ENCODE data around the gene NTN5.

DNA sequence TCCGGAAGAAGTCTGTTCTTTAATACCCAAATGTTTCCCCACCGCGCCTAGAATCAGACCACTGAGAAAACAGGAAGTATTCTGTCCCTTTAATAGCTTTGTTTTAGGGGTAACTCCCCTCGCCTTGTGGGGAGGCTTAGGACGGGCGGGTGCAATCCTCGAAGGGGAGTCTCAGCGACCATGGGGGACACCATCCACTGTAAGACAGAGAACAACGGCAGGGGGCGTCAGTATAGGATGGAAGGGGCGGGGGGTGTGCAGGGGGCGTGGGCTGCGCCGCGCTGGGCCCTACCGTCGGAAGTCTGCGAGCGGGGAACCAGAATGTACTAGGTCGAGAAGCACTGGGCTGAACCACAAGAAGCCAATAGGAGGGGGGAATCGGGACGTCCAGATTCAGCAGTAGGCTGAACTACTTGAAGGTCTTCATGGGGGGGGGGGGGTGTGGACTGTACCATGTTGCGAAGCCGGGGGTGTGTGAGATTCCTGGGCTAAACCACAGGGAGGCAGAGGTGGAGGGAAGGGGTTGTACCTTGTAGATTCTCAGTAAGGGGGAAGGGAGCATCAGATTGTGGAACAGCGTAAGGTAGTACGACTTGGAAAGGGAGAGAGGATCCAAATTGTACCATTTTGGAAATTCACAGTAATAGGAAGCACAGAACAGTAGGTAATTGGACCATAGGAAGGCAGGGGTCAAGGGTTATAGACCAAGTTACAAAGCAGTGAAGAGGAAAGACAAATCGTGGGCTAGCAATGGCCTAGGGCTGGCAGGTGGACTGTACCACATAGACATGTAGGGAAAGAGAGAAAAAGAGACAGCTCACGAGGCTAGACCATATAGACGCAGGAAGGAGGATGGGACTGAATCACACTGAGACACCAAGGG is 34.6 kb downstream of the NTN5 start:
- TF ChIP-seq, protein P1, sequence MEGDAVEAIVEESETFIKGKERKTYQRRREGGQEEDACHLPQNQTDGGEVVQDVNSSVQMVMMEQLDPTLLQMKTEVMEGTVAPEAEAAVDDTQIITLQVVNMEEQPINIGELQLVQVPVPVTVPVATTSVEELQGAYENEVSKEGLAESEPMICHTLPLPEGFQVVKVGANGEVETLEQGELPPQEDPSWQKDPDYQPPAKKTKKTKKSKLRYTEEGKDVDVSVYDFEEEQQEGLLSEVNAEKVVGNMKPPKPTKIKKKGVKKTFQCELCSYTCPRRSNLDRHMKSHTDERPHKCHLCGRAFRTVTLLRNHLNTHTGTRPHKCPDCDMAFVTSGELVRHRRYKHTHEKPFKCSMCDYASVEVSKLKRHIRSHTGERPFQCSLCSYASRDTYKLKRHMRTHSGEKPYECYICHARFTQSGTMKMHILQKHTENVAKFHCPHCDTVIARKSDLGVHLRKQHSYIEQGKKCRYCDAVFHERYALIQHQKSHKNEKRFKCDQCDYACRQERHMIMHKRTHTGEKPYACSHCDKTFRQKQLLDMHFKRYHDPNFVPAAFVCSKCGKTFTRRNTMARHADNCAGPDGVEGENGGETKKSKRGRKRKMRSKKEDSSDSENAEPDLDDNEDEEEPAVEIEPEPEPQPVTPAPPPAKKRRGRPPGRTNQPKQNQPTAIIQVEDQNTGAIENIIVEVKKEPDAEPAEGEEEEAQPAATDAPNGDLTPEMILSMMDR (IDR thresholded peaks at IDR 0.05), result peak; percentile 15; the same call in 1 of the 2 replicates
- TF ChIP-seq ZFX (IDR thresholded peaks at IDR 0.05; ENCODE audit: borderline replicate concordance), result no peak
